Measurements from ENCODE around the gene NADK2.

DNA sequence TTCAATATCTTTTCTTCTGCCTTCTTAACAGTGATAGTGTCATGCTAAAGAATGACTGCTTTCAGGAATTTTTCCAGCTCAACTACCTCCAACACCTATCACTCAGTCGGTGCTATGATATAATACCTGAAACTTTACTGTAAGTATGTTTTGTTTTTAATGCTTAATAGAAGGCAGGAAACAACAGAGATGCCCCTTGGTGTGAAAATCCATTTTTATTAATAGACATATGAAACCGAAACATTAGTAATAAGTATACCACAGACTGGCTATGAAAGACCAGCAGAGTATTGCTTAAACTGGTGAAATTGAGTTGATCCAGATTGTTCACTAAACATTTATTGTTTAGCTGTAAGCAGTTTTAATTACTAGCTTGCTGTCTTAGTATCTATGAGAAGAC, 64.6 kb downstream of the NADK2 start:
- no peak for TF ChIP-seq EZH2 (IDR thresholded peaks at IDR 0.05; ENCODE audit: borderline replicate concordance, low read depth, low read length, severe bottlenecking)
- TF ChIP-seq, protein P1, sequence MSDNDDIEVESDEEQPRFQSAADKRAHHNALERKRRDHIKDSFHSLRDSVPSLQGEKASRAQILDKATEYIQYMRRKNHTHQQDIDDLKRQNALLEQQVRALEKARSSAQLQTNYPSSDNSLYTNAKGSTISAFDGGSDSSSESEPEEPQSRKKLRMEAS (IDR thresholded peaks at IDR 0.05; ENCODE audit: insufficient read depth, insufficient read length) = no peak
- TF ChIP-seq, protein P2, sequence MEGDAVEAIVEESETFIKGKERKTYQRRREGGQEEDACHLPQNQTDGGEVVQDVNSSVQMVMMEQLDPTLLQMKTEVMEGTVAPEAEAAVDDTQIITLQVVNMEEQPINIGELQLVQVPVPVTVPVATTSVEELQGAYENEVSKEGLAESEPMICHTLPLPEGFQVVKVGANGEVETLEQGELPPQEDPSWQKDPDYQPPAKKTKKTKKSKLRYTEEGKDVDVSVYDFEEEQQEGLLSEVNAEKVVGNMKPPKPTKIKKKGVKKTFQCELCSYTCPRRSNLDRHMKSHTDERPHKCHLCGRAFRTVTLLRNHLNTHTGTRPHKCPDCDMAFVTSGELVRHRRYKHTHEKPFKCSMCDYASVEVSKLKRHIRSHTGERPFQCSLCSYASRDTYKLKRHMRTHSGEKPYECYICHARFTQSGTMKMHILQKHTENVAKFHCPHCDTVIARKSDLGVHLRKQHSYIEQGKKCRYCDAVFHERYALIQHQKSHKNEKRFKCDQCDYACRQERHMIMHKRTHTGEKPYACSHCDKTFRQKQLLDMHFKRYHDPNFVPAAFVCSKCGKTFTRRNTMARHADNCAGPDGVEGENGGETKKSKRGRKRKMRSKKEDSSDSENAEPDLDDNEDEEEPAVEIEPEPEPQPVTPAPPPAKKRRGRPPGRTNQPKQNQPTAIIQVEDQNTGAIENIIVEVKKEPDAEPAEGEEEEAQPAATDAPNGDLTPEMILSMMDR (IDR thresholded peaks at IDR 0.05; ENCODE audit: extremely low read depth in 1 of 2, insufficient read depth in 1 of 2, low read depth in 1 of 2, low read length in 2 of 2) = no peak
- no peak for TF ChIP-seq POLR2A (IDR thresholded peaks at IDR 0.05; ENCODE audit: low read depth, low read length)

Data from endothelial cell of umbilical vein (primary cell).